PFSK-1 (cell line): ENCODE measurements around the gene RGL1.

Experiments used
- FOXP2 ChIP-seq: optimal IDR thresholded peaks from 2 replicates; pipeline ENCODE3; 2011; ENCODE audit warnings: borderline replicate concordance, control low read depth, inconsistent platforms; ENCODE audit not compliant: insufficient read depth; ENCODE audit errors: extremely low read length, extremely low read depth
- POLR2AphosphoS5 ChIP-seq: IDR thresholded peaks from 2 replicates; pipeline ENCODE4 v1.6.1; 2012; ENCODE audit warnings: low read depth, mild to moderate bottlenecking, control low read depth, low read length, moderate library complexity
- REST ChIP-seq, 2 experiments: IDR thresholded peaks; 2 replicates each; pipeline versions ENCODE4 v1.6.1 to v1.8.0; 2011 to 2012; ENCODE audit warnings: low read depth in 2 of 2, low read length in 2 of 2, control low read depth in 1 of 2, inconsistent platforms in 1 of 2, mild to moderate bottlenecking in 1 of 2, moderate library complexity in 1 of 2; ENCODE audit not compliant: insufficient read depth in 1 of 2
- SIN3A ChIP-seq: IDR thresholded peaks from 2 replicates; pipeline ENCODE4 v1.6.1; 2012; ENCODE audit warnings: mild to moderate bottlenecking, low read length, moderate library complexity, borderline replicate concordance; ENCODE audit not compliant: insufficient read depth
- TAF1 ChIP-seq: IDR thresholded peaks from 2 replicates; pipeline ENCODE4 v1.6.1; 2012; ENCODE audit warnings: low read length, control low read depth, borderline replicate concordance; ENCODE audit not compliant: insufficient read depth

The RGL1 gene

GRCh38 chr1:183801649-183802048 is 3.3 kb upstream of the RGL1 start:
- TF ChIP-seq SIN3A: no peak
- TF ChIP-seq TAF1: no peak
- no peak for TF ChIP-seq FOXP2
- no peak for TF ChIP-seq REST (IDR thresholded peaks at IDR 0.05; ENCODE audit: insufficient read depth in 1 of 2, low read depth in 2 of 2, low read length in 2 of 2)

DNA sequence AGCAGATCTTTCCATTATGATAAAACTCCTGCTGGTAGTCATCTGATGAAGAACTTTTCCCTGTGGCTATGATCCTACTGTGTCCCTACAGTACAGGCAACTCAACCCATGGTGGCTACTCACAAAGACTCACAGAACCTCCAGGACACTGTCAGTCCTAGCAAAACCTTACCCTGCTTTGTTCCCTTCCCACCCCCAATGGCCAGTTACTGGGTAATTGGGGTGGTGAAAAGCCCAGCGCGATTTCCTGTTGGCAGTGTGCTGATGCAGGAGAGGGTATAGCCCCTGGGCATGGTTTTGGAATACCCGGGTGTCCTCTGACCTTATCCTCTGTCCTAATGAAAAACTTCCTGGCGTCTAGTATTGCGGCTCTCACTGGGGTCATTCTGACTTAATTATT is 533 bp upstream of the RGL1 start:
- no peak for TF ChIP-seq REST (IDR thresholded peaks at IDR 0.05; ENCODE audit: insufficient read depth in 1 of 2, low read depth in 2 of 2, low read length in 2 of 2)

GRCh38 chr1:183806125-183806524 is 1.2 kb downstream of the RGL1 start:
- TF ChIP-seq FOXP2 (no peak), POLR2AphosphoS5 (no peak), TAF1 (no peak), SIN3A (no peak), REST (IDR thresholded peaks at IDR 0.05; ENCODE audit: insufficient read depth in 1 of 2, low read depth in 2 of 2, low read length in 2 of 2) (no peak)

GRCh38 chr1:183806675-183807074 is 1.8 kb downstream of the RGL1 start:
- TF ChIP-seq REST (IDR thresholded peaks at IDR 0.05; ENCODE audit: insufficient read depth in 1 of 2, low read depth in 2 of 2, low read length in 2 of 2) (no peak), POLR2AphosphoS5 (no peak), TAF1 (no peak), FOXP2 (no peak), SIN3A (no peak)

- TF ChIP-seq TAF1: no peak
- TF ChIP-seq FOXP2: no peak
- no peak for TF ChIP-seq POLR2AphosphoS5
- no peak for TF ChIP-seq REST (IDR thresholded peaks at IDR 0.05; ENCODE audit: insufficient read depth in 1 of 2, low read depth in 2 of 2, low read length in 2 of 2)
- TF ChIP-seq SIN3A: 0 out of 2 replicates have a peak, but pooled peaks have one; percentile 13
Observed at GRCh38 chr1:183807549-183808168, 2.7 kb downstream of the RGL1 start.
